Left kidney (tissue), 8 donors: Measurements from ENCODE around the gene XIRP2. TPM values are rescaled to one million over a fixed set of nuclear protein-coding genes. Genes with fewer than 3 reads are reported as not detected.

Source experiments
- DNase-seq: peaks from one replicate; pipeline ENCODE4 v3.0.0-alpha.2; 2013
- long read RNA-seq, 8 donors: transcript quantifications; one replicate each; lab custom pipeline, GENCODE V29; 2026
- polyA plus RNA-seq: library from polyadenylated mRNA; unstranded; fragments of 120-200 nt; gene quantifications from one replicate; pipeline ENCODE4 v1.2.1, GENCODE V29; 2013; ENCODE audit not compliant: insufficient read length

The XIRP2 gene
- polyA plus RNA-seq = not detected
- long read RNA-seq, donor 1 = 0 reads
- long read RNA-seq, donor 2 = 0 reads
- long read RNA-seq, donor 3 = 0 reads
- long read RNA-seq, donor 4 = 0 reads
- long read RNA-seq, donor 5 = 0 reads
- long read RNA-seq, donor 6 = 0 reads
- long read RNA-seq, donor 7 = 0 reads
- long read RNA-seq, donor 8 = 0 reads

DNA sequence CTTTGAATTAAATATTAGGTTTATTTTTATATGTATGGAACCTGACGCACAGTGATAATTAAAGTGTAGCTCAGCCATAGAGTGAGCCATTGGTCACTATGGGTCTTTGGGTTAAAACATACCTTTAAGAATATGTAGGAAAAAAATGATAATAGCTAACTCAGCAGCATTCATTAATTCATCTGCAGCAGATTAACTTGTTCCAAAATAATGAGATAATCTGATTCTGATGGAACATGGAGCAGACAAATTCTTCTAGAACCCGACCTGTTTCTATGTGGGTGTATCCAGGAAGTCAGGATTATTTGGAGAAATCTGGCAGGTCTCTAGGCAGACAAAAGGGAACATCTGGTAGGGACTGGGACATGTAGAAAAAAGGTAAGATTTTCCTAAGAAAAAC lies at the start of gene XIRP2:
XIRP2 (plus strand) TSS at position 301 of the 400 bp plus-strand sequence. CDS start 15,003 bp downstream, outside the sequence.
- no peak for DNase-seq

- no peak for DNase-seq
These were observed 47.1 kb upstream of the XIRP2 start for GRCh38 chr2:166841152-166841551.

- DNase-seq = no peak
These were observed 46.6 kb upstream of the XIRP2 start for GRCh38 chr2:166841679-166842078.

DNA sequence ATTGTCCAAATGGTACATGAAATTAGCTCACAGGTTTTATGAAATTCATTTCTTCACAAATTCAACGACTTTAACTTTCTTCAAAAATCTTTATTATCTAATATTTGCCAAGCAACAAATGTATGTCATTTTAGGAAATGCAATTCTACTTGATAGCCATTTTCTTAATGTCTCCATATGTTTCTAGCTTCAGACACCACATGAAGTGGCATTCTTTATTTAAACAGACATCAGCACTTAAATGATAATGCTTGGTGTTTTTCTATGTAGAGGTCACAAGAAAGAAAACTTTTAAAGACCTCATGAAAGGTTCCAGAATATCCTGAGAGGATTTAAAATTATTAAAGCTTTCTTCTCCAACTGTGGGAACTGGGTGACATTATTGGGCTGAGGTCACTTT lies 44.2 kb upstream of the XIRP2 start:
- no peak for DNase-seq

GRCh38 chr2:166862468-166863132 lies 25.7 kb upstream of the XIRP2 start:
- DNase-seq = no peak

DNA sequence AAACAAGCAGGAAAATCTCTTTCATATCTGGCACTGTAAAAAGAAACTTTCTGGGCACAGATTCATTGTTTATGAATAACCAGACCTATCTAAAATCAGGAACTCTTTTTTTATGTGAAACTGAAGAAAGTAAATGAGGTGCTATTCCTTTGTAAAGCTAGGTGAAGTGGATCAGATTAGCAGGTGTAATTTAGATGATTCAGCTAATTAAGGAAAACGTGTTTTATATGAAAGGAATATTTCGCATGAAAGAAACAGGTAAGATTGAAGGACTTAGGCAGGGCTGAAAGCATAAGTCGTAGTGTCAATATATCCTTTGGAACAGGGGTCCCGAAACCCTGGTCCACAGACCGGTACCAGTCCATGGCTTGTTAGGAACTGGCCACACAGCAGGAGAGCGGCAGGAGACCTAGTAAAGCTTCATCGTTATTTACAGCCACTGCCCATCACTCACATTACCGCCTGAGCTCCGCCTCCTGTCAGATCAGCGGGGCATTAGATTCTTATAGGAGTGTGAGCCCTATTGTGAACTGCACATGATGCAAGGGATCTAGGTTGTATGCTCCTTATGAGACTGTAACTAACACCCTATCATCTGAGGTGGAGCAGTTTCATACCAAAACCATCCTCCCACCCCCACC lies 20.3 kb upstream of the XIRP2 start:
- DNase-seq = no peak

- DNase-seq = no peak
These were observed 17.9 kb upstream of the XIRP2 start for GRCh38 chr2:166870346-166870745.

GRCh38 chr2:166881177-166881576 lies 7.1 kb upstream of the XIRP2 start:
- no peak for DNase-seq

DNA sequence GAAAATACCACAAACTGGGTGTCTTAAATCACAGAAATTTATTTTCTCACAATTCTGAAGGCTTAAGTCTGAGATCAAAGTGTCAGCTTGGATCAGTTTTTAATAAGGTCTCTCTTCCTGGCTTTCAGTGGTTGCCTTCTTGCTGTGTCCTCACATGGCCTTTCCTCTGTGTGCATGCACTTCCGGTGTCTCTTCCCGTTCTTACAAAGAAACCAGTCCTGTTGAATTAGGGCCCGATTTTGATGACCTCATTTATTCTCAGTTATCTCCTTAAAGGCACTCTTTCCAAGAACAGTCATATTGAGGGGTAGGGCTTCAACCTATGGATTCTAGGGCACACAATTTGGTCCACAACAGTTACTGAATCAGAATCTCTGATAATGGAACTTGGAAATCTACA lies 5.4 kb upstream of the XIRP2 start:
- no peak for DNase-seq

DNA sequence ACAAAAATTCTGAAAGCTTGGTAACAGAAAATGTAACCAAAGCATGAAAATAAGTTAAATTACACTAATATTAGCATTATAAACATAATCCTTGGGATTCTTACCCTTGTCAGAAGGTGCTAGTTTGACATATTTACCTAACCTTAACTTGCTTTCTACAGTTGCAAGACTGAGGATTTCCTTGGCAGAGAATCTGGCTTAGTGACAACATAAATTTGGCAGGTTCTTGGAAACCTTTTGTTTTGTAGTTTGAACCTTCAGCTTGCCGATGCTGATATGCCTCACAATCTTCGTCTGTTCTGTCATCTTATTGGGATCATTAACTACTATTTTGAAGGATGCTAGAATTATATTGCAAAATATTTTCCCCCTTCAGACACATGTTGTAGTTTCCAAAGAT lies 3.4 kb downstream of the XIRP2 start:
- no peak for DNase-seq

GRCh38 chr2:166892397-166892796 lies 4.1 kb downstream of the XIRP2 start:
- no peak for DNase-seq

- DNase-seq = no peak
These were observed 7.0 kb downstream of the XIRP2 start for GRCh38 chr2:166895243-166895642.

DNA sequence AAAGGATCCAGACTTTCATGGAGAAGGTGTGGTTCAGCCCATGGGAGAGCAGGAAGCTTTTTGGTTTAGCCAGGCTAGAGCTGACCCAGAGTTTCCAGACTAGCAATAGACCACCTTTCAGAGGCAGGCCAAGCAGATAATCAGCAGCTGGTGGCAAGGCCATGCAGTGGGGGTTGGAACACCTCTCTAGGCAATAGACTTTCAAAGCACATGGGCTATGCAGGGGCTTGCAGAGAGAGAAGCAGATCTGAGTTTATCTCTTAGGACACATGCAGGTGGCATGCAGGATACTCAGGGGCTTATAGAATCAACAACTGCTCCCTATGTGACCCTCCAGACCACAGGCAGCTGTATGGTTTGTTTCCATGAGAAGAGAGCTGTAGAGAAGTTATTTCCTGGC lies 9.4 kb downstream of the XIRP2 start:
- no peak for DNase-seq

GRCh38 chr2:166899676-166900075 lies 11.4 kb downstream of the XIRP2 start:
- DNase-seq = no peak

- no peak for DNase-seq
These were observed 12.4 kb downstream of the XIRP2 start for GRCh38 chr2:166900700-166901099.

DNA sequence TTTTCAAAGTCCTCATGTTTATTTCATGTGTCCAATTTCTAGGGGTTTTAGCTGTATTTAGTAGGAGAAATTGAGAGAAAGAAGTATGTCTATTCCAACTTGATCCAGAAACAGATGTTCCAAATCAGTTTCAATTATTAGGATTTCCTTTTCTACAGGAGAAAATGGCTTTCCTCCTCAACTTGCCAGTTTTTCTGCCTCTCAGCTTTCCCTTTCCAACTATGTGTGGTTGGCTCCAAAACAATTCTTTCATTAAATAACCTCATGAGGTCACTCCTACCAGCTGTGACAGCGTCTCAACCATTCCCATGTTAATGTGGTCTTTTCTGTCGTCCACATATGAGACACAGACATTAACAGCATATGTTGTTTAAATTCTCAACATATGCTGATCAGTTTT lies 13.1 kb downstream of the XIRP2 start:
- no peak for DNase-seq

- no peak for DNase-seq
These were observed 28.7 kb downstream of the XIRP2 start for GRCh38 chr2:166916987-166917386.

DNA sequence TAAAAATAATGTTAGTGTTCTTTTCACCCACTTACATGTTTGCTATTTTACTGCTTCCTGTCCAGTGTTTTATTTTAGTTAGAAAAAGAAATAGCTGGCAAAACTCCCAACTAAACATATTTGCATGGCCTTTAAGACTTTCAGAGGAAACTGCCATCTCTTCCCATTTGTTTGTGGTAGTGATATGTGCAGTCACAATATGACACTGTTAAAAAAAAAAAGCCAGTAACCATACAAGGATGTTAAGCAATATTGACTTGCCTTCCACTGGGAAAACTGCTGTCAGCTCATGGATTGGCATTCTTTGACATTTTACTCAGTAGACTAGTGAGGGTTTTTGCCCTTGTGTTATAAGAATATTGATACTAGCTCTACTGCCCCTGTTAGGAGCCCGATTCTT lies 29.1 kb downstream of the XIRP2 start:
- peak; percentile 17 for DNase-seq

DNA sequence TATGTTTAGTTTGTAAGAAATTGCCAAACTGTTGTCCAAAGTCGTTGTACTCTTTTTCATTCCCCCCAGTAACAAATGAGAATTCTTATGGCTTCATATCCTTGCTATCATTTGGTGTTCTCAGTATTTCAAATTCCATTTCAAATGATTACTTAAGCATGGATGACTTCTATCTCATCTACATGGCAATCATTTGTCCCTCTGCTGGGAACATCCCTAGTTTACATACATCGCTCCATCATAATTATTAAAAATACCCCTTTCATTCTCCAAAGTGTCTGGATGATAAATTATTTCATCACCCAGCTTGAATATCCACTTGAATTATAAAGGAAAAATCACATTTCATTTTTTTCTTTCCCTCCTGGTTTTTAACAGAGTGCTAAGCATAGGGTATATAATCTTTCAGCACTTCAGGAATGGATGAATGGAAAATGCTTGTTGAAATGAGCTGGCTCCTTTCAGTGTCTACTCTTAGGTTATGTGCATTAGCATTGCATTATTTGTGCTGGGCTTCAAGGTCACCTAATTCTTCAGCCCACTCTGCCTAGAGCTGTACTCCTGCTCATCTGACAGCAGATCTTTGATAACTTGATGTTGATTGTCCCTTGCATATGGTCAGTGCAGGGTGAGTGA lies 33.1 kb downstream of the XIRP2 start:
- DNase-seq = no peak

DNA sequence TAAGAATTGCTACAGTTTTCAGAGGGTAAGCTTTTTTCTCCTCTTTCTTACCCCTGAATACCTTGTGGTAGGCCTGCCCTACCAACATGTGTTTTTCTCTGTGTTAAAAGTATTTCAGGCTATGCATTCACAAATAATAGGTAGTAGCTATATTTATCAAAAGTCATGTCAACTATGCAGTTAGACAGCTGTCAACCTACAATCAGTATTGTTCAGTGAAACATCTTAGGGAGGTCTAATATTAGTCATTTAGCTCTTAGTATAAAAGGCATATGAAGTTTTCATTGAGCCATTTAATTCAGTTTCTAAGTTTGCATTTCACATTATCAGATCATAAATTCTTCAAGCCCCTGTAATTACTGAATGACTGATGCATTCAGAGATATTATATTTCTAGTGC lies 36.7 kb downstream of the XIRP2 start:
- no peak for DNase-seq

DNA sequence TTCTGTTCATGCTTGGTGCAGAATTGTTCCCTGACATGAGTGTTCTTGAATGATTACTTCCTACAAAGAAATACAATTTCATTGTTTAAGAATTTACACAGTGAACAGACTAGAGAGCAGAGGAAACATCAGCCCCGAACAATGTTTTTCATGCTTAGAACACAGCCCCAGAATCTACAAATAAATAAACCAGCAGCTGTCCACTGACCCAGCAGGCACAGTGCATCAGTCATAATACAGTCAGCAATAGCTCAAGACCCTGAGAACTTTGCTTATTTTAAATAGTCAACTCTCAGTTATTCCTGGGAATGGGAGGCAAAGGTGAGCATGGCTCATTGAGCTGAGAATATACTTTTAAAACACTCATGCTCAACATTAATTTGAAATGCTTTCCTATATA lies 38.4 kb downstream of the XIRP2 start:
- DNase-seq = no peak

DNA sequence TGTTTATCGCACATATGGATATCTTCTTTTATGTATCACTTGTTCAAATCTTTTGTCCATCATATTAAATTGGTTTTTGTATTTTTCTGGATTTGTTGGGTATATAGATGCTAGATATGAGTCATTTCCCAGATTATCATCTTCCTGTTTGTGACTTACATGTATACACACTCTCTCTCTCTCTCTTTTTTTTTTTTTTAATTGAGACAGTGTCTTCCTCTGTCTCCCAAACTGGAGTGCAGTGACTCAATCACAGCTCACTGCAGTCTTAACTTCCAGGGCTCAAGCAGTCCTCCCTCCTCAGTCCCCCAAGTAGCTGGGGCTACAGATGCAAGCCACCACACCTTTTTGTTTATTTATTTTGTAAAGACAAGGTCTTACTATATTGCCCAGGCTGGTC lies 43.8 kb downstream of the XIRP2 start:
- DNase-seq = no peak

GRCh38 chr2:166934817-166935216 lies 46.5 kb downstream of the XIRP2 start:
- DNase-seq = no peak
